Measurements from ENCODE around the gene MRPL10. TPM values are rescaled to one million over a fixed set of nuclear protein-coding genes. Genes with fewer than 3 reads are reported as not detected.

MRPL10 gene
- total RNA-seq, 4 donors from 2014 or later, result 34.9 to 74.9 (median 55.0) TPM

- peaks cover 0 to 89% of the 10 kb centered on the region in 2 donors for H3K36me3 ChIP-seq
- H3K27me3 ChIP-seq, result no peaks in the 10 kb centered on the region
- peaks cover 0 to 7% (median 0%) of the 10 kb centered on the region in 3 donors for H3K4me1 ChIP-seq
- ATAC-seq, result no peak
- H3K4me3 ChIP-seq, result no peak overlapping the region
- no peaks in the 10 kb centered on the region for H3K9me3 ChIP-seq
- H3K27ac ChIP-seq, result no peak overlapping the region
- no peak for TF ChIP-seq POLR2AphosphoS5 (IDR thresholded peaks at IDR 0.05)
- TF ChIP-seq EP300 (IDR thresholded peaks at IDR 0.05), result no peak
- no peak for TF ChIP-seq CTCF (IDR thresholded peaks at IDR 0.05)
- TF ChIP-seq POLR2A (IDR thresholded peaks at IDR 0.05), result no peak
- 77 to 100% methylated on average over 2 to 8 of the region's 9 CpGs for WGBS, 2 donors (ENCODE audit: low coverage in 1 of 2)
Measured at GRCh38 chr17:47810901-47811635, 20.3 kb downstream of the MRPL10 start.

GRCh38 chr17:47810200-47810821, 21.0 kb downstream of the MRPL10 start:
- Histone ChIP-seq H3K27ac (no peak overlapping the region), H3K27me3 (no peaks in the 10 kb centered on the region), H3K4me1 (peaks cover 0 to 7% (median 0%) of the 10 kb centered on the region in 3 donors), H3K4me3 (no peak overlapping the region), H3K36me3 (peaks cover 0 to 81% of the 10 kb centered on the region in 2 donors), H3K9me3 (no peaks in the 10 kb centered on the region)
- ATAC-seq, result peak; percentile 14
- 73 to 83% methylated on average over 2 to 5 of the region's 10 CpGs for WGBS, 2 donors (ENCODE audit: low coverage in 1 of 2)
- no peak for TF ChIP-seq POLR2AphosphoS5 (IDR thresholded peaks at IDR 0.05)
- TF ChIP-seq CTCF (IDR thresholded peaks at IDR 0.05), result no peak
- no peak for TF ChIP-seq EP300 (IDR thresholded peaks at IDR 0.05)
- no peak for TF ChIP-seq POLR2A (IDR thresholded peaks at IDR 0.05)

- Histone ChIP-seq H3K27me3 (peaks cover 4% of the 10 kb centered on the region), H3K36me3 (peaks cover 0 to 68% of the 10 kb centered on the region in 2 donors), H3K9me3 (no peaks in the 10 kb centered on the region), H3K27ac (no peak overlapping the region), H3K4me3 (no peak overlapping the region), H3K4me1 (peaks cover 0 to 7% (median 0%) of the 10 kb centered on the region in 3 donors)
- WGBS, 2 donors (ENCODE audit: low coverage in 1 of 2), result 100% methylated on average over 1 of the region's 22 CpGs; no CpG with 5 or more reads in 1 of the 2 donors
- ATAC-seq, result no peak
- TF ChIP-seq POLR2A (IDR thresholded peaks at IDR 0.05) (no peak), EP300 (IDR thresholded peaks at IDR 0.05) (no peak), CTCF (IDR thresholded peaks at IDR 0.05) (no peak), POLR2AphosphoS5 (IDR thresholded peaks at IDR 0.05) (no peak)
Measured at GRCh38 chr17:47808830-47809480, 22.4 kb downstream of the MRPL10 start.

GRCh38 chr17:47808036-47808829, 23.1 kb downstream of the MRPL10 start:
- no peaks in the 10 kb centered on the region for H3K9me3 ChIP-seq
- no peak overlapping the region for H3K27ac ChIP-seq
- peaks cover 12% of the 10 kb centered on the region for H3K27me3 ChIP-seq
- H3K36me3 ChIP-seq, result peaks cover 0 to 61% of the 10 kb centered on the region in 2 donors
- 83% methylated on average over 3 of the region's 20 CpGs; no CpG with 5 or more reads in 1 of the 2 donors for WGBS, 2 donors (ENCODE audit: low coverage in 1 of 2)
- no peak overlapping the region for H3K4me3 ChIP-seq
- ATAC-seq, result no peak
- TF ChIP-seq POLR2A (IDR thresholded peaks at IDR 0.05) (no peak), EP300 (IDR thresholded peaks at IDR 0.05) (no peak), CTCF (IDR thresholded peaks at IDR 0.05) (no peak), POLR2AphosphoS5 (IDR thresholded peaks at IDR 0.05) (no peak)
- peaks cover 0 to 7% (median 0%) of the 10 kb centered on the region in 3 donors for H3K4me1 ChIP-seq

All from gastroesophageal sphincter (tissue), 4 donors.